GM19193 (cell line): ENCODE results near the gene FADD.

Source experiments
- POLR2A ChIP-seq: IDR thresholded peaks from 4 replicates; pipeline ENCODE4 v1.6.1; 2011; ENCODE audit not compliant: insufficient read depth, insufficient read length; ENCODE audit errors: extremely low read depth

Gene FADD

GRCh38 chr11:70206982-70207376, 3.9 kb downstream of the FADD start:
- no peak for TF ChIP-seq POLR2A

DNA sequence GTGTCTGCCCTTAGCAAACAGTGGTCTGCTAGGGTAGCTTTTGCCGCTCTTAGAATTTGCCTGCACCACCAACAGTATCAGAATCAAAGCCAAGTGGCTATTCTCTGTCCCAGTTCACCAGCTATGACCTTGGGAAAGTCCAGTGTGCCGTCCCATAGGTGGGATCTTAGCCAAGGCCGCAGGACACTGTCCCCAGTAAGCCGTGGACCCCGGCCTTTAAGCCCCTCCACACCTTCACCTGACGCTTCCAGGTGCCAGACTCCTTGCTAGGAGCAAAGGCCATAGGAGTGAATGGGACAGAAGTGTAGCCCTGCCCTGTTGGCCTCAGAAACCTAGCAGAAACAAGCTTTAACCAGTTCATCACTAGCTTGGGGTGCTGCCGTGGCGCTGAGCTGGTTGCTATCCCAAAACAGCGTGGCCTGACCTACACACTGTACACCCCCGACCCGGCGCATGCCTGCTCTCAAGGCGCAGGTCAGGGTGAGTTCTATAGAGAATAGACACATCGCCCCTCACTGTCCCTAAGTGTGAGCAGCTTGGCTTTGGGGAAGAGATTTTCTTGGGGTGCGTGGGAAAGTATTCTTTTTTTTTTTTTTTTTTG, 4.5 kb downstream of the FADD start:
- no peak for TF ChIP-seq POLR2A

DNA sequence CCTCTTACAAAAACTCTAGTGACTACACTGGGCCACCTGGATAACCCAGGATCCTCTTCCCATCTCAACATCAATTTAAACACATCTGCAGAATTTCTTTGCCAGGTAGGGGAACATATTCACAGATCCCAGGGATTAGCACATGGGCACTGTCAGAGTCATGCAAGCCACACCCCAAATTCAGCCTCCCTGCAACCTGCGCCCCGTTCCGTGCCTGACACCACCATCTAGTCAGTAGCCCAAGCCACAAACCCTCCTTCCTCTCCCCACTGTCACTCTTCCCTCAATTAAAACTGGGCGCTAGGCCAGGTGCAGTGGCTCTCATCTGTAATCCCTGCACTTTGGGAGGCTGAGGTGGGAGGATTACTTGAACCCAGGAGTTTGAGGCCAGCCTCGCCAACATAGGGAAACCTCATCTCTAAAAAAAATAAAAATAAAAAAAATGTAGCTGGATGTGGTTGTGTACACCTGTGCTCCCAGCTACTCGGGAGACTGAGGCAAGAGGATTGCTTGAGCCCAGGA, 6.4 kb downstream of the FADD start:
- TF ChIP-seq POLR2A = no peak

DNA sequence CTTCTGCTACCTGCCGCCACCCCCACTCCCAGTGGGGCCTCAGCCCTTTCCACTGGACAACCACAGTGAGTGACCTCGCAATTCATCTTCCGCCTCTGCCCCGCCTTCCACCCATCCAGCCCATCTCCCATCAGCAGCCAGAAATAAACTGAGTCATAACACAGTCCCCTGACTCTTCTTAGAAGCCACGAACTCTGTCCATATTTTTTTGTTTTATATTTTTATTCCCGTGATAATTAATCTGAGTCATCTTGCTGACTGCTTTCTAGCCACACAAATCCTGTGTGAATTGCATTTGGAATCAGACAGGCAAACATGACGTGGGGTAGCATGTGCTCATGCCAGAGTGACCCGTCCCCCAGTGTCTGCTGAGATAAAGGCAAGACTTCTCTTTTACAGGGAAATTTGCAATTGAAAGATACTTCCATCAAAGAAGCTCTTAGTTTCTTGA, 7.0 kb downstream of the FADD start:
- no peak for TF ChIP-seq POLR2A

- no peak for TF ChIP-seq POLR2A
Measured at GRCh38 chr11:70210530-70210929, 7.4 kb downstream of the FADD start.

- TF ChIP-seq POLR2A = no peak
Measured at GRCh38 chr11:70212227-70212811, 9.2 kb downstream of the FADD start.

DNA sequence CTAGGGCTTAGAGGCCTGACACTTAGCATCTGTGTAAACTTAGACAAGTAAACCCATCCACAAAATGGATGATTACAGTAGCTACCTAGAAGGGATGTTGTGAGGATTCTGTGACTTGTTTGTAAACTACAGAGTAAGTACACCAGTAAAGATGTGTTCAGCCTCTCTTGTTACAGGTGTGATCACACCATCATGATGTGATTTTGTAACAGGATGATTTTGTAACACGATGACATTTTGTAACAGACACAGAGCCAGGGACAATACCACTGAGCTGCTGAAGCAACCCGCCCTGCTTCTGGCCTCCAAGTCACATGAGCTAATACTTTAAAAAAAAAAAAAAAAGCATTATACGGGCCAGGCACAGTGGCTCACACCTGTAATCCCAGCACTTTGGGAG, 17.0 kb downstream of the FADD start:
- TF ChIP-seq POLR2A = no peak

DNA sequence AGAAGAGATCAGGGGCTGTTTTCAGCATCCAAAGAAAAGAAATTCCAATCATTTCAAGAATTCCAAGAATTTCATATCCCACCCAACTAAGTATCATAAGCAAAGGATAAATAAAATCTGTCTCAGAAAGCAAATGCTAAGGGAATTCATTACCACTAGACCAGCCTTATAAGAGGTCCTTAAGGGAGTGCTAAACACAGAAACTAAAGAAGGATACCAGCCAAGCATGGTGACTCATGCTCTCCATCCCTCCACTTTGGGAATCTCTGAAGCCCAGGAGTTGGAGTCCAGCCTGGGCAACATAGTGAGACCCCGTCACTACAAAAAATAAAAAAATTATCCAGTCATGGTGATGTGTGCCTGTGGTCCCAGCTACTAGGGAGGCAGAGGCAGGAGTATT, 17.8 kb downstream of the FADD start:
- no peak for TF ChIP-seq POLR2A

GRCh38 chr11:70225681-70226177, 22.6 kb downstream of the FADD start:
- no peak for TF ChIP-seq POLR2A

DNA sequence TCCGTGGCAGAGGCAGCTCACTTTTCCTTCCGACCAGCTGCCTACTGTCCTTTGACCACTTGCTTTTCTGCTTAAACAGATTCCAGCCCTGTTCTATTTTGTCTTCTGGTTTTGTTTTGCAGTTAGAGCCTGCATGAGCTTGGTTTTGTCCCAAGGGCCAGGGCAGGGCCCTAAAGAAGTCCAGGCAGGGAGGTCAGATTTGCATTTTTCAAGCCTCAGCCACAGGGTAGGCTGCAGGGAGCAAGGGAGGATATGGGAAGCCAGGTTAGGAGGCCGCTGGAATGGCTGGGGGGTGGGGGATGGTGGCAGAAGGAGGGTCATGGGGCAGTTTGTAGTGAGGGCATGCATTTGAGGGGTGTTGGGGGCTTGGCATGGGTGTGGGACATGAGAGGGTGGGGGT, 23.1 kb downstream of the FADD start:
- TF ChIP-seq POLR2A = no peak

DNA sequence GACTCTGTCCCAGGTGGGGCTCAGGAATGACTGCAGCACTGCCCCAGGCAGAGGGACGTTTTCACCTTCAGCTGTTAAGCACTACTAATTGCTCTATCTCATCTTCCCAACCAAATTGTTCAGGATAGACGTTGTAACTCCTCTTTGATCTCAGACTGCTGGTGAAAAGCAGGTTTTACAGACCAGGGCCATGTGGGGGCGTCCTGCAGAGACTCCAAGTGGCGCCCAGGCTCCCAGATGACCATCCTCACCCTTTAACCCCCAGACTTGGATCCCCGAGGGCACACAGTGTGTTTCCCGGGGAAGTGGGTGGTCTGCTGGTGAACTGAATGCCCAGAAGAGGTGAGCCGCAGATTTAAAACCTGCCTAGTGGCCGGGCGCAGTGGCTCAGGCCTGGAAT, 23.9 kb downstream of the FADD start:
- TF ChIP-seq POLR2A = no peak

DNA sequence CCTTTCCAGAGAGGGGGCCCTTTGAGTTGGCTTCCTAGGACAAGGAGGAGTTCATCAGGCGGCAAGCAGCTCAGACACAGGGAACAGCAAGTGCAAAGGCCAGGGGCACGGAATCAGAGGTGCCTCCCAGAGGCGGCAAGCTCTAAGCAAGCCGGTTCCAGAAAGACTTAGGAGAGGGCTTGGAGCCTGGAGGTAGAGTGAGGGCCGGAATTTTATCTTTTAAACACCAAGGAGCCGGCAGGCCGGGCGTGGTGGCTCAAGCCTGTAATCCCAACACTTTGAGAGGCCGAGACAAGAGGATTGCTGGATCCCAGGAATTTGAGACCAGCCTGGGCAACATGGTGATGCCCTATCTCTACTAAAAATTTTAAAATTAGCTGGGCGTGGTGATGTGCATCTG, 26.6 kb downstream of the FADD start:
- no peak for TF ChIP-seq POLR2A

DNA sequence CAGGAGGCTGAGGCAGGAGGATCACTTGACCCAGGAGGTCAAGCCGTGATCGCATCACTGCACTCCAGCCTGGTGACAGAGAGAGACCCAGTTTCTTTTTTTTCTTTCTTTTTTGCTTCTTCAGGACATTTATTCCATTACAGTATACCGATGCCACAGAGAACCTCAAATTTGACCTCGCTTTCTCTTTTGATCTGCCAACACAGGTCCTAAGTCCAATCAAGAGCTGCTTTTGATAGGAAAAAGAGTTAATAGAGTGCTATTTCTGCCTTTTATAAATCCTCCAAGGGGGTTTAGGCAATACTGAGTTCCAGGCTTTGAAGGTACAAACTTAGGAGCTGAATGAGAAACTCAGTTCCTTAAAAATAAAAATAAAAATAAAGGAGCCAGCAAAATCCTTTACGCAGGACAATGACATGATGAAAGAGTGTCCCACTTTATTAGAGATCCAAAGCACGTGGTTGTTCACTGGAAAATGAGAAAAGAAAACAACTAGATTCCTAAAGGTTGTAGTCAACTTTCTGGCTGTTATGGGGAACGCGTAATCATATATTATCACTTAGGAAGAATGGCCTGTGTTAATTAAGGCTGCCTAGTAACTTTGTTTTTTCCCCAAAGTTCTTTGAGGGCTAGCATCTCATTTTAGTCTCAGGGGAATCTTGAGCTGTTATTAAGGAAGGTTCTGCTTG, 27.2 kb downstream of the FADD start:
- TF ChIP-seq POLR2A = no peak

- TF ChIP-seq POLR2A = no peak
Measured at GRCh38 chr11:70230840-70231710, 28.0 kb downstream of the FADD start.

- no peak for TF ChIP-seq POLR2A
Measured at GRCh38 chr11:70233034-70233433, 29.9 kb downstream of the FADD start.
